ENCODE results near the gene TSNAXIP1. TPM values are rescaled to one million over a fixed set of nuclear protein-coding genes. Genes with fewer than 3 reads are reported as not detected.
A peak's percentile ranks its signal among the peaks of the same experiment; 100 is the strongest.

TSNAXIP1 gene
- total RNA-seq, 1 experiment from 2014 or later: 1.9 TPM

- CTCF ChIA-PET: no interaction called here
These were observed 31.1 kb downstream of the TSNAXIP1 start for GRCh38 chr16:67837811-67838210.

GRCh38 chr16:67841198-67841815 lies 34.6 kb downstream of the TSNAXIP1 start:
- ChIA-PET POLR2A (ENCODE audit: unreplicated experiment) (interaction anchor here (0.7 kb wide), 1 partner anchor 10 kb away, joined by 4 read pairs; no protein-coding TSS in a partner anchor), CTCF (interaction anchor here (0.7 to 0.8 kb wide), 2 partner anchors 24 to 149 kb away, joined by 4 to 8 read pairs; no protein-coding TSS in a partner anchor)
- no peaks in the 10 kb centered on the region for H4K20me1 ChIP-seq (ENCODE audit: insufficient read depth)
- intact Hi-C loops (cut with micrococcal nuclease; ENCODE audit: unreplicated experiment): no loop called here
- no peaks in the 10 kb centered on the region for H3K36me3 ChIP-seq (ENCODE audit: low read depth)
- no peak for TF ChIP-seq CTCF (conservative IDR thresholded peaks at IDR 0.05)
- TF ChIP-seq EZH2 (IDR thresholded peaks at IDR 0.05; ENCODE audit: low read depth): no peak
- H3K27ac ChIP-seq: no peak overlapping the region
- H3F3A ChIP-seq (ENCODE audit: insufficient read depth, low read depth): peaks cover 15% of the 10 kb centered on the region
- H3K4me2 ChIP-seq: peak overlapping the region; percentile 74
- H3K27me3 ChIP-seq (ENCODE audit: insufficient read depth, low read depth): no peaks in the 10 kb centered on the region
- H3K9me3 ChIP-seq (ENCODE audit: insufficient read depth, low read depth): no peaks in the 10 kb centered on the region
- peaks cover 39% of the 10 kb centered on the region for H3K4me1 ChIP-seq (replicated peaks; ENCODE audit: insufficient read depth)
- no peaks in the 10 kb centered on the region for H3K9me2 ChIP-seq (ENCODE audit: insufficient read depth)
- no TSS peak for BruUV-seq (replicated peaks)
- no peak for DNase-seq
- H3K4me3 ChIP-seq: peak overlapping the region; percentile 75; the same call in 1 of the 2 replicates
- H2AFZ ChIP-seq: peak overlapping the region; percentile 87
- peaks cover 35% of the 10 kb centered on the region for H3K79me2 ChIP-seq (ENCODE audit: low read depth)

More at GRCh38 chr16:67837811-67838210, 31.1 kb downstream of the TSNAXIP1 start:
- H3K79me2 ChIP-seq (ENCODE audit: low read depth): peaks cover 4% of the 10 kb centered on the region
- no peaks in the 10 kb centered on the region for H4K20me1 ChIP-seq (ENCODE audit: insufficient read depth)
- intact Hi-C loops (cut with micrococcal nuclease; ENCODE audit: unreplicated experiment): no loop called here
- H3K4me1 ChIP-seq (replicated peaks; ENCODE audit: insufficient read depth): peaks cover 10% of the 10 kb centered on the region
- no peak overlapping the region for H2AFZ ChIP-seq
- H3K9me2 ChIP-seq (ENCODE audit: insufficient read depth): no peaks in the 10 kb centered on the region
- no peaks in the 10 kb centered on the region; the same call in 1 of the 2 replicates for H3F3A ChIP-seq (ENCODE audit: insufficient read depth, low read depth)
- TF ChIP-seq CTCF (conservative IDR thresholded peaks at IDR 0.05) (no peak), EZH2 (IDR thresholded peaks at IDR 0.05; ENCODE audit: low read depth) (no peak)
- no peaks in the 10 kb centered on the region for H3K27me3 ChIP-seq (ENCODE audit: insufficient read depth, low read depth)
- no peak overlapping the region for H3K4me3 ChIP-seq
- no peaks in the 10 kb centered on the region for H3K36me3 ChIP-seq (ENCODE audit: low read depth)
- no peak for DNase-seq
- BruUV-seq (replicated peaks): no TSS peak
- POLR2A ChIA-PET (ENCODE audit: unreplicated experiment): no interaction called here
- H3K4me2 ChIP-seq: no peak overlapping the region
- H3K27ac ChIP-seq: no peak overlapping the region
- no peaks in the 10 kb centered on the region for H3K9me3 ChIP-seq (ENCODE audit: insufficient read depth, low read depth)

- peaks cover 39% of the 10 kb centered on the region for H3K4me1 ChIP-seq (replicated peaks; ENCODE audit: insufficient read depth)
- H3K4me3 ChIP-seq: peak within 1 kb of the TSS; percentile 75
- CTCF ChIA-PET: no interaction called here
- peaks cover 16% of the 10 kb centered on the region for H3F3A ChIP-seq (ENCODE audit: insufficient read depth, low read depth)
- no peaks in the 10 kb centered on the region for H4K20me1 ChIP-seq (ENCODE audit: insufficient read depth)
- intact Hi-C loops (cut with micrococcal nuclease; ENCODE audit: unreplicated experiment): no loop called here
- POLR2A ChIA-PET (ENCODE audit: unreplicated experiment): no interaction called here
- peaks cover 35% of the 10 kb centered on the region for H3K79me2 ChIP-seq (ENCODE audit: low read depth)
- DNase-seq: peak; percentile 83 to 94
- no TSS peak for BruUV-seq (replicated peaks)
- H3K27ac ChIP-seq: peak within 1 kb of the TSS; percentile 76
- no peaks in the 10 kb centered on the region for H3K9me2 ChIP-seq (ENCODE audit: insufficient read depth)
- peak within 1 kb of the TSS; percentile 74 for H3K4me2 ChIP-seq
- no peaks in the 10 kb centered on the region for H3K9me3 ChIP-seq (ENCODE audit: insufficient read depth, low read depth)
- H3K27me3 ChIP-seq (ENCODE audit: insufficient read depth, low read depth): no peaks in the 10 kb centered on the region
- no peak for TF ChIP-seq EZH2 (IDR thresholded peaks at IDR 0.05; ENCODE audit: low read depth)
- peak; percentile 84 for TF ChIP-seq CTCF (conservative IDR thresholded peaks at IDR 0.05)
- no peaks in the 10 kb centered on the region for H3K36me3 ChIP-seq (ENCODE audit: low read depth)
- peak within 1 kb of the TSS; percentile 87 for H2AFZ ChIP-seq
These were observed 35.3 kb downstream of the TSNAXIP1 start, which contains the start of gene THAP11 for GRCh38 chr16:67841816-67842508. Gene THAP11 (plus strand): TSS chr16:67842320. CDS start chr16:67842555, 235 bp downstream.
